Measurements from ENCODE around the gene NPAS2. TPM values are rescaled to one million over a fixed set of nuclear protein-coding genes. Genes with fewer than 3 reads are reported as not detected.

NPAS2 gene
- total RNA-seq, 1 donor from 2014 or later = 72.6 TPM

- no peak for TF ChIP-seq CTCF (IDR thresholded peaks at IDR 0.05)
- Histone ChIP-seq H3K36me3 (no peaks in the 10 kb centered on the region), H3K4me3 (no peak overlapping the region), H3K4me1 (no peaks in the 10 kb centered on the region), H3K9me3 (no peaks in the 10 kb centered on the region), H3K27ac (no peak overlapping the region), H3K27me3 (no peaks in the 10 kb centered on the region)
- intact Hi-C loops (cut with DNase I) = no loop called here
- no peak for DNase-seq (ENCODE audit: low spot score in 2 of 2)
Measured at GRCh38 chr2:100779908-100780202, 40.1 kb upstream of the NPAS2 start.

- Histone ChIP-seq H3K4me3 (no peak overlapping the region), H3K9me3 (no peaks in the 10 kb centered on the region), H3K27me3 (no peaks in the 10 kb centered on the region), H3K4me1 (no peaks in the 10 kb centered on the region), H3K27ac (no peak overlapping the region), H3K36me3 (no peaks in the 10 kb centered on the region)
- intact Hi-C loops (cut with DNase I) = no loop called here
- TF ChIP-seq CTCF (IDR thresholded peaks at IDR 0.05) = no peak
- no peak for DNase-seq (ENCODE audit: low spot score in 2 of 2)
Measured at GRCh38 chr2:100780203-100781008, 39.5 kb upstream of the NPAS2 start.

GRCh38 chr2:100781009-100781325 is 39.0 kb upstream of the NPAS2 start:
- no peak overlapping the region for H3K27ac ChIP-seq
- no peak for DNase-seq (ENCODE audit: low spot score in 2 of 2)
- TF ChIP-seq CTCF (IDR thresholded peaks at IDR 0.05) = no peak

GRCh38 chr2:100781523-100782379 is 38.2 kb upstream of the NPAS2 start:
- Histone ChIP-seq H3K4me3 (no peak overlapping the region), H3K27me3 (no peaks in the 10 kb centered on the region), H3K36me3 (no peaks in the 10 kb centered on the region), H3K4me1 (peaks cover 4 to 8% of the 10 kb centered on the region in 2 donors), H3K27ac (no peak overlapping the region), H3K9me3 (no peaks in the 10 kb centered on the region)
- TF ChIP-seq CTCF (IDR thresholded peaks at IDR 0.05) = no peak
- DNase-seq (ENCODE audit: low spot score in 2 of 2) = no peak
- intact Hi-C loops (cut with DNase I) = no loop called here

More at GRCh38 chr2:100781009-100781325, 39.0 kb upstream of the NPAS2 start:
- intact Hi-C loops (cut with DNase I) = no loop called here
- Histone ChIP-seq H3K27me3 (no peaks in the 10 kb centered on the region), H3K9me3 (no peaks in the 10 kb centered on the region), H3K4me1 (peaks cover 0 to 5% of the 10 kb centered on the region in 2 donors), H3K36me3 (no peaks in the 10 kb centered on the region), H3K4me3 (no peak overlapping the region)

- Histone ChIP-seq H3K4me1 (peaks cover 6 to 11% of the 10 kb centered on the region in 2 donors), H3K9me3 (no peaks in the 10 kb centered on the region), H3K4me3 (no peak overlapping the region), H3K27me3 (no peaks in the 10 kb centered on the region), H3K27ac (no peak overlapping the region), H3K36me3 (no peaks in the 10 kb centered on the region)
- DNase-seq (ENCODE audit: low spot score in 2 of 2) = no peak
- TF ChIP-seq CTCF (IDR thresholded peaks at IDR 0.05) = no peak
- intact Hi-C loops (cut with DNase I) = no loop called here
Measured at GRCh38 chr2:100782380-100782878, 37.5 kb upstream of the NPAS2 start.

Data from ascending aorta (tissue), 2 donors.